HEK293 (cell line): Measurements from ENCODE around the gene XYLT2.

Source experiments
- CTCF ChIP-seq: fragments of 450-650 bp; formaldehyde crosslinking; IDR thresholded peaks from 2 replicates; pipeline ENCODE4 v1.5.1; 2016; ENCODE audit warnings: missing biosample characterization, missing genetic modification characterization
- KLF9 ChIP-seq: fragments of 450-650 bp; formaldehyde crosslinking; IDR thresholded peaks from 2 replicates; pipeline ENCODE4 v1.5.1; 2016; ENCODE audit warnings: missing biosample characterization, missing genetic modification characterization, low read depth
- PATZ1 ChIP-seq: fragments of 450-650 bp; formaldehyde crosslinking; IDR thresholded peaks from 2 replicates; pipeline ENCODE4 v1.5.1; 2016; ENCODE audit warnings: missing biosample characterization, missing genetic modification characterization
- ZBTB11 ChIP-seq: fragments of 450-650 bp; formaldehyde crosslinking; conservative IDR thresholded peaks from 2 replicates; pipeline ENCODE4 v1.5.1; 2016; ENCODE audit warnings: low read depth, missing biosample characterization, missing genetic modification characterization
- ZNF23 ChIP-seq: fragments of 450-650 bp; formaldehyde crosslinking; IDR thresholded peaks from 2 replicates; pipeline ENCODE4 v1.5.1; 2016; ENCODE audit warnings: missing biosample characterization, missing genetic modification characterization, borderline replicate concordance
- ZNF26 ChIP-seq: fragments of 450-650 bp; formaldehyde crosslinking; IDR thresholded peaks from 2 replicates; pipeline ENCODE4 v1.5.1; 2016; ENCODE audit warnings: missing biosample characterization, missing genetic modification characterization
- ZNF324 ChIP-seq: fragments of 450-650 bp; formaldehyde crosslinking; IDR thresholded peaks from 2 replicates; pipeline ENCODE4 v1.5.1; 2016; ENCODE audit warnings: missing biosample characterization, missing genetic modification characterization
- ZNF843 ChIP-seq: fragments of 450-650 bp; formaldehyde crosslinking; IDR thresholded peaks from 2 replicates; pipeline ENCODE4 v1.5.1; 2016; ENCODE audit warnings: missing biosample characterization, missing genetic modification characterization
- TF ChIP-seq, protein P1 (sequence below): fragments of 450-650 bp; formaldehyde crosslinking; IDR thresholded peaks from 2 replicates; pipeline ENCODE4; 2016; ENCODE audit warnings: missing biosample characterization, missing genetic modification characterization

DNA sequence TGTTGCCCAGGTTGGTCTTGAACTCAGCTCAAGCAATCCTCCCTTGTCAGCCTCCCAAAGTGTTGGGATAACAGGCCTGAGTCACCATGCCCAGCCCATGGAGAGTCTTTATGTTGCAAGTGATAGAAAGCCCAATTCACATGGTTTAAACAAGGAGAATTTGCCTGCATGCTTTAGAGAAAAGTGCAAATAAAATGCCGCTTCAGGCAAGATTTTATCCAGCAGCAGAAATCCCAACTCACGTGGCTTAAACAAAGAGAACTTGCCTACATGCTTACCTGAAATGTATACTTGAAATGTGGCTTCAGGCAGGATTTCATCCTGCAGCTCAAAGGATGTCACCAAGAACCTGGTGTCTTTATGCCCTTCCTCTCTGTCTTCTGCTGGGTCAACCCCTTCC is 28.8 kb upstream of the XYLT2 start:
- TF ChIP-seq ZBTB11 (tag by site-specific recombination), result no peak
- no peak for TF ChIP-seq PATZ1 (tag by site-specific recombination)
- TF ChIP-seq ZNF23 (tag by site-specific recombination), result no peak
- TF ChIP-seq, protein P1, sequence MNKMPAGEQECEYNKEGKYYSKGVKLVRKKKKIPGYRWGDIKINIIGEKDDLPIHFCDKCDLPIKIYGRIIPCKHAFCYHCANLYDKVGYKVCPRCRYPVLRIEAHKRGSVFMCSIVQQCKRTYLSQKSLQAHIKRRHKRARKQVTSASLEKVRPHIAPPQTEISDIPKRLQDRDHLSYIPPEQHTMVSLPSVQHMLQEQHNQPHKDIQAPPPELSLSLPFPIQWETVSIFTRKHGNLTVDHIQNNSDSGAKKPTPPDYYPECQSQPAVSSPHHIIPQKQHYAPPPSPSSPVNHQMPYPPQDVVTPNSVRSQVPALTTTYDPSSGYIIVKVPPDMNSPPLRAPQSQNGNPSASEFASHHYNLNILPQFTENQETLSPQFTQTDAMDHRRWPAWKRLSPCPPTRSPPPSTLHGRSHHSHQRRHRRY (tag by site-specific recombination), result no peak
- TF ChIP-seq ZNF324 (tag by site-specific recombination), result no peak
- no peak for TF ChIP-seq CTCF (tag by site-specific recombination)
- TF ChIP-seq ZNF843 (tag by site-specific recombination), result no peak
- no peak for TF ChIP-seq ZNF26 (tag by site-specific recombination)
- TF ChIP-seq KLF9 (tag by site-specific recombination), result no peak
